Activated CD8-positive, alpha-beta memory T cell treated with anti-CD3 and anti-CD28 coated beads, Interleukin-2, amount 50 U/mL, for 1 hour (primary cell): ENCODE results near the gene TNIK.
"Not testable (repeated sequence)": the region's sequence is repeated elsewhere in the genome, so short reads cannot be mapped to it uniquely, and the experiment has no call there.

Source experiments
- DNase-seq: peaks from one replicate; pipeline ENCODE4 v3.0.0-alpha.2; 2020; ENCODE audit errors: extremely low read depth

TNIK gene

GRCh38 chr3:171445620-171446204 lies 14.5 kb downstream of the TNIK start:
- no peak for DNase-seq

- no peak for DNase-seq
Measured at GRCh38 chr3:171444001-171444690, 16.1 kb downstream of the TNIK start.

- no peak for DNase-seq
Measured at GRCh38 chr3:171443211-171443957, 16.8 kb downstream of the TNIK start.

- DNase-seq, result no peak
Measured at GRCh38 chr3:171442184-171442583, 18.0 kb downstream of the TNIK start.

- no peak for DNase-seq
Measured at GRCh38 chr3:171441381-171441780, 18.8 kb downstream of the TNIK start.

GRCh38 chr3:171439996-171440395 lies 20.2 kb downstream of the TNIK start:
- DNase-seq, result no peak

- DNase-seq, result no peak
Measured at GRCh38 chr3:171437115-171437756, 23.0 kb downstream of the TNIK start.

GRCh38 chr3:171436380-171436779 lies 23.8 kb downstream of the TNIK start:
- no peak for DNase-seq

- no peak for DNase-seq
Measured at GRCh38 chr3:171435757-171436156, 24.4 kb downstream of the TNIK start.

GRCh38 chr3:171435143-171435542 lies 25.1 kb downstream of the TNIK start:
- no peak for DNase-seq

GRCh38 chr3:171432548-171432947 lies 27.7 kb downstream of the TNIK start:
- DNase-seq, result no peak

- no peak for DNase-seq
Measured at GRCh38 chr3:171431550-171431949, 28.7 kb downstream of the TNIK start.

GRCh38 chr3:171430530-171430929 lies 29.7 kb downstream of the TNIK start:
- DNase-seq, result no peak

- no peak for DNase-seq
Measured at GRCh38 chr3:171429635-171430034, 30.6 kb downstream of the TNIK start.

- DNase-seq, result no peak
Measured at GRCh38 chr3:171428892-171429291, 31.3 kb downstream of the TNIK start.

GRCh38 chr3:171428321-171428787 lies 31.9 kb downstream of the TNIK start:
- no peak for DNase-seq

- DNase-seq, result no peak
Measured at GRCh38 chr3:171427771-171428320, 32.4 kb downstream of the TNIK start.

GRCh38 chr3:171424063-171424462 lies 36.1 kb downstream of the TNIK start:
- DNase-seq, result not testable (repeated sequence)

GRCh38 chr3:171422855-171423254 lies 37.4 kb downstream of the TNIK start:
- not testable (repeated sequence) for DNase-seq

- no peak for DNase-seq
Measured at GRCh38 chr3:171420667-171421066, 39.5 kb downstream of the TNIK start.

- no peak for DNase-seq
Measured at GRCh38 chr3:171419457-171419856, 40.7 kb downstream of the TNIK start.

- no peak for DNase-seq
Measured at GRCh38 chr3:171417813-171418212, 42.4 kb downstream of the TNIK start.
